OCI-LY3 (cell line): ENCODE data around the gene IQCM.
"Not testable (repeated sequence)": the region's sequence is repeated elsewhere in the genome, so short reads cannot be mapped to it uniquely, and the experiment has no call there.

Experiments
- H2AFZ ChIP-seq: fragments of 200-600, 300-600 bp; shearing (Covaris generic); 2 replicates; pipeline ENCODE4 v1.6.0; 2014; ENCODE audit warnings: antibody characterized with exemption, low read depth, low read length
- H3K27ac ChIP-seq: fragments of 200-600, 300-600 bp; sonication (generic); 2 replicates; pipeline ENCODE4 v1.5.1; 2014; ENCODE audit warnings: mild to moderate bottlenecking, low read length, moderate library complexity, mixed read lengths
- H3K27me3 ChIP-seq: fragments of 200-600, 300-600 bp; sonication (generic); 2 replicates; pipeline ENCODE4 v1.6.1; 2014; ENCODE audit warnings: low read depth, low read length, mixed read lengths
- H3K36me3 ChIP-seq: fragments of 200-600, 300-600 bp; sonication (generic); replicated peaks from 2 replicates; pipeline ENCODE3; 2014; ENCODE audit warnings: low read depth, low read length, mixed read lengths
- H3K4me1 ChIP-seq: fragments of 300-600, 200-600 bp; sonication (generic); 2 replicates; pipeline ENCODE4 v1.6.1; 2014; ENCODE audit warnings: low read length, mixed read lengths
- H3K4me2 ChIP-seq: fragments of 200-600, 300-600 bp; sonication (generic); 2 replicates; pipeline ENCODE4 v1.6.1; 2014; ENCODE audit warnings: low read length, mixed read lengths
- H3K4me3 ChIP-seq: fragments of 300-600, 200-600 bp; sonication (generic); 2 replicates; pipeline ENCODE4 v1.5.1; 2014; ENCODE audit warnings: antibody characterized with exemption, mild to moderate bottlenecking, low read length, moderate library complexity
- H3K79me2 ChIP-seq: fragments of 300-600, 200-600 bp; shearing (Covaris generic); 2 replicates; pipeline ENCODE4 v1.6.1; 2014; ENCODE audit warnings: mild to moderate bottlenecking, low read length, mixed read lengths
- H3K9ac ChIP-seq: fragments of 300-600, 200-600 bp; shearing (Covaris generic); 2 replicates; pipeline ENCODE4 v1.6.0; 2014; ENCODE audit warnings: mild to moderate bottlenecking, low read length, moderate library complexity
- H3K9me3 ChIP-seq: fragments of 200-600, 300-600 bp; shearing (Covaris generic); 2 replicates; pipeline ENCODE4 v1.6.1; 2014; ENCODE audit warnings: low read length, mixed read lengths; ENCODE audit not compliant: insufficient read depth
- H4K20me1 ChIP-seq: fragments of 200-600, 300-600 bp; sonication (generic); 2 replicates; pipeline ENCODE4 v1.6.1; 2016; ENCODE audit warnings: low read length, mixed read lengths; ENCODE audit not compliant: insufficient read depth
- CTCF ChIP-seq: fragments of 200-600, 300-600 bp; sonication (generic); IDR thresholded peaks from 2 replicates; pipeline ENCODE4 v1.5.1; 2014; ENCODE audit warnings: antibody characterized with exemption, low read length, low read depth
- EZH2phosphoT487 ChIP-seq: fragments of 200-600 bp; shearing (Covaris generic); IDR thresholded peaks from 2 replicates; pipeline ENCODE4 v1.6.1; 2018; ENCODE audit warnings: antibody characterized with exemption, mixed run types, low read depth

Gene IQCM

DNA sequence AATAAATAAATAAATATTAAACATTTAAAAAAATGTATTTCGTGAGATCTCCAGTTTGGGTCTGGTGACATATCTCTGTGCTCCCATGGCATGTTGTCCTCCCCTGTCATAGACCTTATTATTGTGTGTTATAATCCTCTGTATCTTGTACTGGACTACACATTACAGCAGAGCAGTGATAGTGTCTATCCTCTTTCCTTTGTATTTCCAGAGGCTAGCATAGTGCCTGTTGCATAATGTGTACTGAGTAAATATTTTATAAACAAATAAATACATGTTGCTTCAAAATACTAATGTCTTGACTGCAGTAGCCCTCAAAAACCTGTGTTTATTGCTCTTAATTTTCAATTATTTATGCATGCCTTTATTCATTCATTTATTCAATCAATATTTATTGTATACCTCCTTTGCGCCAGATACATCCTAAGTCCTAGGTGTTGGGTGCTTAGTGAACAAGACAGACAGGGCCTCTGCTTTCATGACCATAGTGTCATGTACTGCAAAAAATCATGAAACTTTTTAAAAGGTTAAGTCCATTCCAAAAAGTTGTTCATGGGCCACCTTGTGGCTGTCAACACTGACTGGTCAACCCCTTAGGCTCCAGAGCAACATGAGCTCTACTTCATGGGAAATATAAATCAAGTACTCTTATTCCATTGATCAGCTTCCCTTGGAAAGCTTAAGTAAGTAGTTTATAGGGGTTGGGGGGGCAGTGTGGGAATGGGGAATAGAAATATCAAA is 303.9 kb downstream of the IQCM start:
- TF ChIP-seq CTCF, result peak; percentile 5; the same call in 1 of the 2 replicates
- no peak for TF ChIP-seq EZH2phosphoT487
- Histone ChIP-seq H3K27ac (no peak overlapping the region), H3K27me3 (no peaks in the 10 kb centered on the region), H2AFZ (no peak overlapping the region), H3K4me3 (no peak overlapping the region), H3K36me3 (no peaks in the 10 kb centered on the region), H3K4me1 (no peaks in the 10 kb centered on the region), H3K4me2 (no peak overlapping the region), H3K9ac (no peak overlapping the region), H3K79me2 (no peaks in the 10 kb centered on the region), H4K20me1 (no peaks in the 10 kb centered on the region), H3K9me3 (no peaks in the 10 kb centered on the region)

- not testable (repeated sequence) for H3K4me1 ChIP-seq, H3K27me3 ChIP-seq, H3K4me2 ChIP-seq, H3K79me2 ChIP-seq, H3K9me3 ChIP-seq, H3K4me3 ChIP-seq, H3K36me3 ChIP-seq, H3K9ac ChIP-seq, H3K27ac ChIP-seq, H4K20me1 ChIP-seq, H2AFZ ChIP-seq
Observed at GRCh38 chr4:149507309-149507708, 308.3 kb downstream of the IQCM start.

GRCh38 chr4:149500806-149501205 is 314.8 kb downstream of the IQCM start:
- H2AFZ ChIP-seq, result no peak overlapping the region

DNA sequence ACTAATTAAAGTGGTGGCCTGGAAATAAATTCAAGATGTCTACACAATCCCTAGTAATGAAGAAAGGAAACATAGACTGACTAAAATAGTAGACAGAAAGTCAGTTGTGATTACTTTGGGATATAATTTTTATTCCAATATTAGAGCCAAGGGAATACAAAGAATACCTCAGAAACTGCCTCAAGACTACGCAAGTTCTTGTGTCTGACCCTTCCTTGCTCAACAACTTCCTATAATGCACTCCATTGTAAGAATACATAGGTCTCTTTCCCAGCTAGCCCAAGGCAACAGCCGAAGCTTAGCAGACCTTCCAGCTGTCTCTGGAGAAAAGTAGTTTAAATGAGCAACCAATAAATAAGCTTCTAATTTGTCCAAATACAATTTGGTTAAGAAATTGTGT is 315.9 kb downstream of the IQCM start:
- no peaks in the 10 kb centered on the region for H3K4me1 ChIP-seq
- no peaks in the 10 kb centered on the region for H3K36me3 ChIP-seq
- no peak overlapping the region for H3K4me2 ChIP-seq
- TF ChIP-seq EZH2phosphoT487 (no peak), CTCF (no peak)
- H3K79me2 ChIP-seq, result no peaks in the 10 kb centered on the region
- no peaks in the 10 kb centered on the region for H4K20me1 ChIP-seq
- no peak overlapping the region for H2AFZ ChIP-seq
- H3K4me3 ChIP-seq, result no peak overlapping the region
- H3K9me3 ChIP-seq, result peaks cover 3% of the 10 kb centered on the region; the same call in 1 of the 2 replicates
- H3K27ac ChIP-seq, result no peak overlapping the region
- no peak overlapping the region for H3K9ac ChIP-seq
- H3K27me3 ChIP-seq, result no peaks in the 10 kb centered on the region

More at GRCh38 chr4:149500806-149501205, 314.8 kb downstream of the IQCM start:
- no peak overlapping the region for H3K4me3 ChIP-seq
- no peak overlapping the region for H3K27ac ChIP-seq
- no peaks in the 10 kb centered on the region for H3K27me3 ChIP-seq
- no peak overlapping the region for H3K9ac ChIP-seq
- no peaks in the 10 kb centered on the region for H3K79me2 ChIP-seq
- no peak overlapping the region for H3K4me2 ChIP-seq
- H4K20me1 ChIP-seq, result no peaks in the 10 kb centered on the region
- no peaks in the 10 kb centered on the region for H3K4me1 ChIP-seq
- H3K36me3 ChIP-seq, result no peaks in the 10 kb centered on the region
- peaks cover 3% of the 10 kb centered on the region; the same call in 1 of the 2 replicates for H3K9me3 ChIP-seq
- no peak for TF ChIP-seq EZH2phosphoT487
- TF ChIP-seq CTCF, result no peak
